Stimulated activated CD8-positive, alpha-beta memory T cell treated with anti-CD3 and anti-CD28 coated beads, Interleukin-4, amount 100 ng/mL, for 24 hours (primary cell): Measurements from ENCODE around the gene ASXL3.

ENCODE experiments used
- DNase-seq: peaks from one replicate; pipeline ENCODE4 v3.0.0-alpha.2; 2020; ENCODE audit warnings: low read depth

The ASXL3 gene

GRCh38 chr18:33660696-33661310 lies 82.8 kb downstream of the ASXL3 start:
- DNase-seq, result no peak

- DNase-seq, result no peak
Observed at GRCh38 chr18:33664241-33664874, 86.3 kb downstream of the ASXL3 start.

- DNase-seq, result no peak
Observed at GRCh38 chr18:33665187-33665586, 87.2 kb downstream of the ASXL3 start.

- no peak for DNase-seq
Observed at GRCh38 chr18:33665641-33666040, 87.6 kb downstream of the ASXL3 start.

- DNase-seq, result no peak
Observed at GRCh38 chr18:33666915-33667314, 88.9 kb downstream of the ASXL3 start.

- no peak for DNase-seq
Observed at GRCh38 chr18:33669589-33669988, 91.6 kb downstream of the ASXL3 start.

- DNase-seq, result no peak
Observed at GRCh38 chr18:33670029-33670428, 92.0 kb downstream of the ASXL3 start.

GRCh38 chr18:33673689-33674088 lies 95.7 kb downstream of the ASXL3 start:
- no peak for DNase-seq

GRCh38 chr18:33676593-33676992 lies 98.6 kb downstream of the ASXL3 start:
- no peak for DNase-seq

- DNase-seq, result no peak
Observed at GRCh38 chr18:33677891-33678290, 99.9 kb downstream of the ASXL3 start.

GRCh38 chr18:33682436-33682835 lies 104.4 kb downstream of the ASXL3 start:
- DNase-seq, result no peak

GRCh38 chr18:33694593-33694992 lies 116.6 kb downstream of the ASXL3 start:
- no peak for DNase-seq

- DNase-seq, result no peak
Observed at GRCh38 chr18:33696332-33697162, 118.5 kb downstream of the ASXL3 start.

- DNase-seq, result no peak
Observed at GRCh38 chr18:33697498-33697897, 119.5 kb downstream of the ASXL3 start.

GRCh38 chr18:33699372-33699771 lies 121.4 kb downstream of the ASXL3 start:
- no peak for DNase-seq

- DNase-seq, result no peak
Observed at GRCh38 chr18:33700513-33700976, 122.5 kb downstream of the ASXL3 start.

GRCh38 chr18:33702625-33703024 lies 124.6 kb downstream of the ASXL3 start:
- no peak for DNase-seq

GRCh38 chr18:33706391-33706790 lies 128.4 kb downstream of the ASXL3 start:
- DNase-seq, result no peak

GRCh38 chr18:33708876-33709275 lies 130.9 kb downstream of the ASXL3 start:
- no peak for DNase-seq

- no peak for DNase-seq
Observed at GRCh38 chr18:33710269-33710668, 132.2 kb downstream of the ASXL3 start.

- DNase-seq, result no peak
Observed at GRCh38 chr18:33711514-33711913, 133.5 kb downstream of the ASXL3 start.

GRCh38 chr18:33712719-33713118 lies 134.7 kb downstream of the ASXL3 start:
- no peak for DNase-seq

- no peak for DNase-seq
Observed at GRCh38 chr18:33716061-33716683, 138.2 kb downstream of the ASXL3 start.
